HEK293T (cell line): ENCODE results near the gene ZFP1.

Source experiments
- ARNT ChIP-seq: fragments of 450-650 bp; IDR thresholded peaks from 2 replicates; pipeline ENCODE4 v1.6.1; 2017; ENCODE audit warnings: mild to moderate bottlenecking
- BHLHE40 ChIP-seq: fragments of 450-650 bp; IDR thresholded peaks from 2 replicates; pipeline ENCODE4 v1.6.1; 2016; ENCODE audit warnings: mild to moderate bottlenecking, moderate library complexity, borderline replicate concordance
- ELF4 ChIP-seq: fragments of 450-650 bp; IDR thresholded peaks from 2 replicates; pipeline ENCODE4 v1.6.1; 2017; ENCODE audit warnings: antibody characterized with exemption
- FOXA1 ChIP-seq: fragments of 450-650 bp; IDR thresholded peaks from 2 replicates; pipeline ENCODE4 v1.6.1; 2016; ENCODE audit warnings: mild to moderate bottlenecking
- FOXK2 ChIP-seq: fragments of 450-650 bp; IDR thresholded peaks from 2 replicates; pipeline ENCODE4 v1.6.1; 2016; ENCODE audit warnings: mild to moderate bottlenecking
- FOXM1 ChIP-seq: fragments of 450-650 bp; IDR thresholded peaks from 2 replicates; pipeline ENCODE4 v1.6.1; 2017; ENCODE audit warnings: mild to moderate bottlenecking, borderline replicate concordance
- HDGF ChIP-seq: fragments of 450-650 bp; IDR thresholded peaks from 2 replicates; pipeline ENCODE4 v1.6.1; 2017; ENCODE audit warnings: antibody characterized with exemption, borderline replicate concordance
- LEF1 ChIP-seq: fragments of 450-650 bp; IDR thresholded peaks from 2 replicates; pipeline ENCODE4 v1.6.1; 2017; ENCODE audit warnings: mild to moderate bottlenecking, borderline replicate concordance
- NFRKB ChIP-seq: fragments of 450-650 bp; IDR thresholded peaks from 2 replicates; pipeline ENCODE4 v1.6.1; 2016; ENCODE audit warnings: mild to moderate bottlenecking, moderate library complexity
- SP1 ChIP-seq: fragments of 450-650 bp; IDR thresholded peaks from 2 replicates; pipeline ENCODE4 v1.6.1; 2017
- SUZ12 ChIP-seq: fragments of 450-650 bp; IDR thresholded peaks from 2 replicates; pipeline ENCODE4 v1.6.1; 2016; ENCODE audit warnings: mild to moderate bottlenecking
- TARDBP ChIP-seq: fragments of 450-650 bp; IDR thresholded peaks from 2 replicates; pipeline ENCODE4 v1.6.1; 2016
- ZNF384 ChIP-seq: fragments of 450-650 bp; IDR thresholded peaks from 2 replicates; pipeline ENCODE4 v1.6.1; 2016
- TF ChIP-seq, protein P1 (sequence below): fragments of 450-650 bp; IDR thresholded peaks from 2 replicates; pipeline ENCODE4 v1.6.1; 2016

DNA sequence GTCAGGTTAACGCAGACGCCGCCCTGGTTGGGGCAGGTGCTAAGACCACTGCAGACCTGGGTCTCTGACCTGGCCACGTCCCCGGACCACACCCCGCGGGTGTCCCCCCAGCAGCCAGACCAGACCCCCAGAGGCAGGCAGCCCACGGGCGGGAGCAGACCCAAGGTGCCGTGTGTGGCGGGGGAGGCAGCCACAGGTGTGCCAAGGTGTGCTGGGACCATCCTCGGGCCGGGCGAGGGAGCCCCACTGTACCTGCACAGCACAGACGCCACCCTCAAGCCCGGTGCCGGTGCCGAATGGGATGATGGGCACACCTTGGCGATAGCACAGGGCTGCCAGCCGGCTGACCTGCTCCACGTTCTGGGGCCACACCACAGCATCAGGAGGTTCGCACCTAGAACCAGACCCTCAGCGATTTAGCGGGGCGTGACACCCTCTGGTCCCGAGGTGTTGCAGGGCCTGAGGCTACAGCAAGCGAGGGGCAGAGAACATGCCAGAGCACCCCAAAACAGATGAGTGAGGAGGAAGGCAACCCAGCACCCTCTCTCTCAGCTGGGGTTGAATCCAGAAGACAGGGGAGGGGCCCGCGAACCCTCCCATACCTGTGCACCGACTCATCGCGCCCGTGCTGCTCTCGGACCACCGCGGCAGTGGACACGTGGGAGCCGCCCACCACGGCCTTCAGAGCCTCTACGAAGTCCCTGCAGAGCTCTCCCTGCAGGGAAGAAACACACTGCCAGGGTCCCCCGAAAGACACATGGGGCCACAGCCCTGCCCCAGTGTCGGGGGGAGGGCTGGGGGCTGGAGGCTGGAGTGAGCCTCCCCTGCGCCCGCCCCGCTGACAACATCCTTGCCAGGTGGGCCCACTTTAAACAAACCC is 33.1 kb upstream of the ZFP1 start:
- TF ChIP-seq, protein P1, sequence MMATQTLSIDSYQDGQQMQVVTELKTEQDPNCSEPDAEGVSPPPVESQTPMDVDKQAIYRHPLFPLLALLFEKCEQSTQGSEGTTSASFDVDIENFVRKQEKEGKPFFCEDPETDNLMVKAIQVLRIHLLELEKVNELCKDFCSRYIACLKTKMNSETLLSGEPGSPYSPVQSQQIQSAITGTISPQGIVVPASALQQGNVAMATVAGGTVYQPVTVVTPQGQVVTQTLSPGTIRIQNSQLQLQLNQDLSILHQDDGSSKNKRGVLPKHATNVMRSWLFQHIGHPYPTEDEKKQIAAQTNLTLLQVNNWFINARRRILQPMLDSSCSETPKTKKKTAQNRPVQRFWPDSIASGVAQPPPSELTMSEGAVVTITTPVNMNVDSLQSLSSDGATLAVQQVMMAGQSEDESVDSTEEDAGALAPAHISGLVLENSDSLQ = no peak
- TF ChIP-seq LEF1 (no peak), FOXM1 (no peak), BHLHE40 (no peak), SUZ12 (no peak), ARNT (no peak), SP1 (no peak), FOXA1 (no peak), ELF4 (no peak), FOXK2 (no peak), TARDBP (no peak), NFRKB (no peak), ZNF384 (no peak), HDGF (no peak)
